Epithelial cell of prostate (primary cell): ENCODE data around the gene MACROD2.
A peak's percentile ranks its signal among the peaks of the same experiment; 100 is the strongest.
"Not testable (repeated sequence)": the region's sequence is repeated elsewhere in the genome, so short reads cannot be mapped to it uniquely, and the experiment has no call there.

Experiments used
- DNase-seq: peaks from one replicate; pipeline ENCODE4 v3.0.0-alpha.2; 2011; ENCODE audit warnings: low read depth, low spot score
- H3K27ac ChIP-seq: fragments of 450-650 bp; 2 replicates; pipeline ENCODE4 v1.5.1; 2017; ENCODE audit warnings: mild to moderate bottlenecking

The MACROD2 gene

DNA sequence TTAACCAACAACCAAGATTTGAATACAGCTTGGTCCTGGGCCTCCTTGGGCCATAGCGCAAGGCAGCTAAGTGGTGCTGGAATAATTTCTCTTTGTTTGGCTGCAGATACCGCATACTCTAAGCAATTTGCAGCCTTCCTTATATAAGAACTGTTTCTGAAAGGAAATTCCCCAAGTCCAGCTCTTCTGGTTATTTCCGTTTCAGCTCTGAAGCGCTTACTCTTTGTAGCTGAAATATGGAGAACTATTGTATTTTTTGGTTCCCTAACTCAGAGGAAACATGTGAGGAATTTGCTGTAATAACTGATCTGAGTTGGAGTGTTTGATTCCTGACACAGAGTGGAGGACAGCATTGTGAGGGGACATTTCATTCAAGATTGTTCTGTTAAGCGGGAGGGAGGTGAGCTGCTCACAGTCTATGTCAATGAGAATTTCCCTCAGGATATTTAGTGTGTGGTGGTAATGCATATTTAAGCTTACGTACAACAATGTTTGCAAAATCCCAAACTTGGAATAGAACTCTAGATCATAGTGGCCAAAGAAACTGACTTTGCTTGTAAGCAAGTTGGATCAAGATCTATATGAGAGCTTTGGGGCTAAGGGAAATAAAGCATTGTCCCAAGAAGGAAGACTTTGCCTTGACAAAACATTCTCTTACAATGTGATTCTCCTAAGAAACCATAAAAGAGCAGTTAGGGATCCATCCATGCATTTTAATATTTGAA, 918.7 kb downstream of the MACROD2 start:
- H3K27ac ChIP-seq = no peak overlapping the region
- no peak for DNase-seq

DNA sequence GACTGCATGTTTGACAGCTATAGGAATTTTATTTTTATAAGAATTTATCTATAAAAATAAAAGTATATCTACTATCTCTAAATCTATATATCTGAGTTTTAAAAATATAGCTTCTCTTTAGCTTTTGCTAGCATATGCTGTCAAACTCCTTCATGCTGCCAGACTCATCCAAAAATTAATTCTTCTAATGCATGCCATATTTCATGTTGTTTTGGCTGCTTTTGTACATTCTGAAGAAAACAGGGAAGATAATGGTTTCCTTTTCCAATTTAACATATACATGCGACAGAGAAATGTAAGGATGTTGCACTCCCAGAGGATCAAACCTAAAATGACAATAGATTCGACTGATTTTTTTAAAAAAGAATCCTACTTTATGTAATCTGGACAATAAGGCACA, 919.3 kb downstream of the MACROD2 start:
- no peak overlapping the region for H3K27ac ChIP-seq
- DNase-seq = no peak

DNA sequence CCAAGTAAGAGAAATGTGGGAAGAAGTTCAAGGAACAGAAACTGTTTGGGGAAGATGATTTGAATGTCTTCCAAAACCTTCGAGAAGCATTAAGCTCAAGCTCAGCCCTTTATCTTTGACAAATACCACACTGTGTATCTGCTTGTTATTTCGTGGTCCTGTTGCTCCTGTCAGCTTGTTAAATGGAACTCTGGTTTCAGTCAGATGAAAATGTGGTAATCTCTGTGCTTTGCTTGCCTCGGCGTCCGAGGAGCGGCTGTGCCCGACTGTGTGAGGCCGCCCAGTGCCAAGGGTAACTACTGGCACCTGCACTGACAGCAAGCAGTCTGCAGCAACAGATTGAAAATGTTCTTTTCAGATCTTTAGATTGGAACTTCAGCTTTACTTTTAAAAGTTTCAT, 920.0 kb downstream of the MACROD2 start:
- no peak overlapping the region for H3K27ac ChIP-seq
- no peak for DNase-seq

DNA sequence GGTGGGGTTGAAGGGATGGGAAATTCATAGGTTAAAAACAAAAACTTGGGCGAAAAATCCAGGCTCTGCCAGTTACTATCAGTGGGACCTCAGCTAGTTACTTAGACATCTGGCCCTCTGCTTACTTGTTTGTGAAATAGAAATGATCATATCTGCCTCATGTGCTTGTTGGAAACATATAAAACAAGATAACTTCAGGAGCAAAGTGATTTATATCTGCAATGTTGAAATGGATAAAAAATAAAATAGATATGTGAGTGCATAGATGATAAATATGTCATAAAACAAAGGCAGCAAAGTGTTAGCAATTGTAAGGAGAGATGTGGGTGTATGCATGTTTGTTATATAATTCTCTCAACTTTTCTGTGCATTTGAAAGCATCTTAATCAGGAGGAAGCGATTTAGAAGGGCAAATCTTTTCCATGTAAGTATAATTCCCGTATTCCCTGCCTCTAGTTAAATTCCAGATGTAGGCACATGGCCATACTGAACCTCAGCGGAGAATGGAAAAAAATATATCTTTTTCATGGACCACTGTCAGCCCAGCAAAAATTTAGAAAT, 921.1 kb downstream of the MACROD2 start:
- no peak for DNase-seq
- H3K27ac ChIP-seq = no peak overlapping the region

DNA sequence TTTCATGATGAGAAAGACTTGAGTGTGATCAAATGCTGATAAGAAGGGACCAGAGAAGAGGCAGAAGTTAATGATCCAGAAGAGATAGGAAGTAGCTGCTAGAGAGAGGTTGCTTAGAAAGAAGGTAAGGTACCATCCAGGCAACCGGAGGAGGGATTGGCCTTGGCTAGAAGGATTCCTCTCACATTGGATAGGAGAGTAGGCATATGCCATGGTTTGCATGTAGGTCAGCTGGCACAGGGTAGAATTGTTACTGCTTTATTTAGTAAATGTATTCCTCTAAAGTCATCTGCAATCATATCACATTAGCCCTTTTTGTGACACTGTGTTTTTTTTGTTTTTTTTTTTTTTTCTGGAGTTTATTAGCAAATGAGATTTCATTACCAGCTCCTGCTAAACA, 923.0 kb downstream of the MACROD2 start:
- no peak for DNase-seq

DNA sequence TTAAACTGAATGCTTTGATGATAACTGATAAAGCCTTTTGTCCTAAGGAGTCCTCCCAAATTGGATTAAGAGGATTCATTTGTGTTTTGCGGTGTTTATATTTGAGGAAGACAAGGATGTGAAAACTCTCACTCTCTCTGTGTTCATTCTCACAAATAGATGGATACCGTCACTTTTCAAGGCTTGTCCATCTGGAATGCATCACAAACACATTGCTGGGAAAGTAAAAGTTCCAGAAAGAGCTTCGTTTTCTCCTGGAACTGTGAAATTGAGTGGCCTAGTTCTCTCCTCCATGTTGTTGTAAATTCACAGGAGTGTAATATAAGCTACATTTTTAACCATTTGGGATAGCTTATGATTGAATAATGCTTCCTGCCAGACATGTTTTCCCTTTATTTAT, 923.7 kb downstream of the MACROD2 start:
- peak overlapping the region; percentile 50 for H3K27ac ChIP-seq

More for the DNA sequence above, 923.0 kb downstream of the MACROD2 start:
- no peak overlapping the region for H3K27ac ChIP-seq

DNA sequence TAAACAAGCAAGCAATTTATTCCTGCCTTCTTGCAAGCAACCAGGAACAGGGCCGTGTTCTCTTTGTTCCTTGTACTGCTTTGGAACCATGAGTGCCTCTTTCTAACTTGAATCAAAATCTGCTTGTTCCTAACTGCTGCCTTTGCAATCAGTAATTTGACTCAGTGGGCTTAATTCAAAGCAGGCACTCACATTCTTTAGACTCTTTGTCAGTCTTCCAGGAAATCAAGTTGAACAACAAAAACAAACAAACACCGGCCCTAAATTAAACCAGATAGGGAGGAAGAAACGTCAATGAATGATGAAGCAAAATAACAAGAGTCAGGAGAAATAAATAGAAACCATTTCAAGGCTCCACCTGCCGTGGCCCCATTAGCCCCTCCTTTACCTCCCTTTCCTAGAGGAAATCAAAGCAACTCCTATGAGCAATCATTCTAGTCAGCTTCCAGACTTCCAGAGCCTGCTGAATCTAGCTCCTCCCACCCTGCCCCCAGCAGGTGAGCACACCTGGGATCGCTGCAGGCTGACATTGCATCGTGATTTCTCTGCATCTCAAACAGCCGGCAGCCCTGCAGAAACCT, 924.3 kb downstream of the MACROD2 start:
- H3K27ac ChIP-seq = peak overlapping the region; percentile 50
- peak; percentile 50 for DNase-seq

More for the DNA sequence above, 923.7 kb downstream of the MACROD2 start:
- no peak for DNase-seq

DNA sequence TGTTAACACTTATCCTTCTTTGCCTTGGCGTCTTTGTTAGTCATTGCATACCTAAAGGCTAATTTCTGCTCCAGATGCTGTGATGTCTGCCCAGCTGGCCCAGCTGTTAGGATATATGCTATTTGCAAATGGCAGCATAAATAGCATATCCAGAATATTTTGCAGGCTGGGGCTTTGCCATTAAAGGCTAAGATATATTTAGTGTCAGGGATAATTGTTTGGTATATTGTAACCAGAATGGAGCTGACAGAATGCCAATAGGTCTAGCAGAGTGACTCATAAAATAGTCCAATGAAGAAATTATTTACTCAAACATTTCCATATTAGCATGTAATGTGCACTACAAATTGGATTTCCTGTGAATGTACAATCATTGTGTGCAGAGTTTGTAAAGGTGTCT, 926.2 kb downstream of the MACROD2 start:
- DNase-seq = no peak
- H3K27ac ChIP-seq = no peak overlapping the region

DNA sequence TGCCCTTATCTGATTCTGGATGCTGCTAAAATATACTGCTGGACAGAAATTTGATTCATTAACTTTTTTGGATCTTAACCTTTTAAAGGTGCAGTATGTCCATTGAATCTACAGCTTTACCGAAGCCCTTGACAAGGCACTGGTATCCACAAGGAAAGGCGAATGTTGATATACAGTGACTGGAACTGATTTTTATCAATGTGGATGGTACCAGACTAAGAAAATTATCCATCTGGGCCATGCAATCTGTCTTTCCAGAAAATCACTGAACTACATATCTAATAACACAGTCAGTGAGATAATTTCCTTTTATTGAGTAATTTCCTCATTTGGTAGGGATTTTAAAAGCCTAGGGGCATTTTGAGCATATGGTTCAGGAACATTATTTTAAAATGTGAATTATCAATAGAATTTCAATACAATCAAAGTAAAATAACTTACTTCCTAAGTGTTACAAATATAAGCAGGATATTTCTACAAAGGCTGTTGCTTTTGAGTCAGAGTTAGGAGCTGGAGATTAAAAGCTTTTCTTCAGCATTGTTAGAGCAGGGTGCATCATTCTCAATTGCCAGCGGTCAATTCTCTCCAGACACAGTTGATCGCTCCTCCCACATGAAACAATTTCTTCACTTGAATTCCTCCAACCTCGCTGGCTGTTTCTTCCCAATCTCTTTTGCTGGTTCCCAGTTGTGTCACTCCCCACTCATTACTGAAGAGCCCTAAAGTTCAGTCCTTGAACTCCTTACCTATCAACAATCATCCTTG, 927.4 kb downstream of the MACROD2 start:
- DNase-seq = no peak
- H3K27ac ChIP-seq = no peak overlapping the region

DNA sequence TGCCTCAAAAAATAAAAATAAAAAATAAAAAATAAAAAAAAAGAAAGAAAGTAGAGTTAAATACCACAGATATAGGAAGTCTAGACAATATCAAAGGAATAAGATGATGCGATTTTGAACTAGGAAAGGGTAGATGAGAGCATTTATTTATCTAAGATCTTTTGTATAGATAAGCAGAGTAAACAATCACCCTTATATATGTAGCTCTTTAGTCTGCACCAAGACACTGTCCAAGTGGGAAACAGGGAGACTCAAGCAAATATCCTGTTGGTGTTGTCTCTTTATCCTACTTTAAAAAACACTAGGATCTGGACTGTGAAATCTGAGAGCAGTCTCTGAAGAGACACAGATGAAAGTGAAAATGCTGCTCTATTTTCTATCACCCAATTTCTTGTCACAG, 929.1 kb downstream of the MACROD2 start:
- H3K27ac ChIP-seq = no peak overlapping the region
- no peak for DNase-seq

DNA sequence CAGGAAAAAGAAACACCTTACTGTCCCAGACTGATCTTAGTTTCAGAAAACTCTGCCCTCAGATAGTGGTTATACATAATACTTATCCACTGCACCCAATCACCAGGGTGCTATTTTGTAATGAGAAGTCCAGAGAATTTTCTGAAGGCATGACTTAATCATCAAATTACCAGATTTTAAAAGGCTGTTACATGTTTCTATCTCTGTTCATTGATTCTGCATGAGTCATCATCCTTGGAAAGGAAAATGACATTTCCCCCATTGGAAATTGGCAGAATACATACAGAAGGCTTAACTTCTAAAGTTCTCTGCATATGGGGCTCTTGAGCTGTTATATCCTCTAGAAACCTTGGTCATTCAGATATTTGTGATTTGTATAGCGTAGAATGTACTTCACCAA, 930.0 kb downstream of the MACROD2 start:
- H3K27ac ChIP-seq = no peak overlapping the region
- DNase-seq = no peak

DNA sequence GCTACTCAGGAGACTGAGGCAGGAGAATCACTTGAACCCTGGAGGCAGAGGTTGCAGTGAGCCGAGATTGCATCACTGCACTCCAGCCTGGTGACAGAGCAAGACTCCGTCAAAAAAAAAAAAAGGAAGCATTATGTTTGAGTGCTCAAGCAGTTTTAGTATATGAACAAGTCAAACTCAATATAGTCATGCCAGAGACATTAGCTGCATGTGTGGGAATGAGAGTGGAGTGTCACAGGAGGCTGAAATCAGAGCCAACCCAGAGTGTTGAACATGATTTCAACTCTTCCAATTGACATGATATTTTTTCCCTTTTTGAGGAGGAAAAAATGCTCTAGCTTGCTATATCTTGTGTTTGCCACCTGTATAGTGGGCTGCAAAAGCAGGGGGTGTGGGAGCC, 931.1 kb downstream of the MACROD2 start:
- not testable (repeated sequence) for H3K27ac ChIP-seq, DNase-seq

DNA sequence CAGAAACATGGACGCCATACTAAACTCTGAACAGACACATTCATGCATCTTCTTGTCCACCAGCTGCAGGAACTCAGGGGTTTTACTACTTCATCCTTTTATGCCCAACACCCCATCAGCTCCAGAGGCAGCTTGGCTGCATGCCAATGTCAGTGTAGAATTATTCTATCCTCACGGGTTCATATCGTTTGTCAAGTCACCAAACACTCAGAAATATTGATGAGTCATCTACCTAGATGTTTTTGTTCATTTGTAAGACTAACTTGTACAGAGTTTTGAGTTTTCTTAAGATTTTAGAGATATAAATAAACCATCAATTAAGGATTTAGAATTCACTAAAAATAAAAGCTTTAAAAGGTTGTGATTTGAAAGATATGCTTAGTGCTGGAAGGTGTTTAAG, 932.8 kb downstream of the MACROD2 start:
- no peak for DNase-seq
- no peak overlapping the region for H3K27ac ChIP-seq

DNA sequence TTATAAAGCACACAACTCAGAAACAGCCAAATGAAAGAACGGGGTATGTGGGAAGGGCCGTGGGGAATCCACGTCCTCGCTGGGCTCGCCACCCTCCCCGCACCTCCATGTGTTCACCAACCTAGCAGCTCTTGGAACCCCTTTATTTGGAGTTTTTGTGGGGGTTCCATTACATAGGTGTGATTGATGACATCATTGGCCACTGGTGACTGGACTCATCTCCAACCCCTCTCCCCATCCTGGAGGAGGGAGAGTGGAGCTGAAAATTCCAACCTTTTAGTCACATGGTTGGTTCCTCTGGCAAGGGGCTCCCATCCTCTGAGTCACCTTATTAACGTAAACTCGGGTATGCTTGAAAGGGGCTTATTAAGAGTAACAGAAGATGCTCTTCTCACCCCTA, 934.1 kb downstream of the MACROD2 start:
- no peak overlapping the region for H3K27ac ChIP-seq
- DNase-seq = no peak

DNA sequence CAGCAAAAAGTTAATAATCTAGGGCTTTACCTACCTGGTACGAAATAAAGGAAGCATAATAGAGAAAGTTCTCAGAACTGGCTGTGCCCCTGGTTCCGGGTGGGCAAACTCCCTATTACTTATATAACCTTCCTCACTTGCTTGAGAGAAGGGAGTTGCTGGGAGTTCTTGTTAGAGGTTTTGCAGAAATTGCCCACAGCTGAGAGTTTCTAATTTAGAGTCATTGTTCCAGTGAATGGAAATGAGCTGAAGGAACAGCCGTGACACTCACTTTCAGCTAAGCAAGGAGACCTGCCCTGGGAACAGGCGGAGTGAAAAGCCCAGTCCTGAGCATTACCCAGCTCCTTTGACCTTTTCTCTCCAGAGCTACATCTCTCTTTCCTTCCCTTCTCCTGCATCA, 936.7 kb downstream of the MACROD2 start:
- DNase-seq = no peak
- H3K27ac ChIP-seq = no peak overlapping the region

DNA sequence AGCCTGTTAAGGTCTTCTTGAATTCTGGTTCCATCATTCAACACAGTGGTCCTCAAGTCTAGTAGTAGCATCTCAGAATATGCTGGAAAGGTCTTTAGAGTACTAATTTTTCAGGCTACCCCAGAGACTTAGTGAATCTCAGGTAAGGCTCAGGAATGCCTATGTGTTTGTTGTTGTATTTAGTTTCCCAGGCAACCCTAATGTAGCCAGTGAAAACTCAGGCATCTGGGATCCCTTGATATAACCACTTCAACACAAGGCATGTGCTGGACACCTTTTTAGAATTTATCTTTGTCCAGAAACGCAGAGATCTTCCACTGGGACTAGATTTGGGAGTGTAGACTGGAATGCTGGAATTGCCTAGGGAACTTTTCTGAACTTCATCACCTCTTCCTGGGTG, 940.0 kb downstream of the MACROD2 start:
- H3K27ac ChIP-seq = no peak overlapping the region
- DNase-seq = no peak

DNA sequence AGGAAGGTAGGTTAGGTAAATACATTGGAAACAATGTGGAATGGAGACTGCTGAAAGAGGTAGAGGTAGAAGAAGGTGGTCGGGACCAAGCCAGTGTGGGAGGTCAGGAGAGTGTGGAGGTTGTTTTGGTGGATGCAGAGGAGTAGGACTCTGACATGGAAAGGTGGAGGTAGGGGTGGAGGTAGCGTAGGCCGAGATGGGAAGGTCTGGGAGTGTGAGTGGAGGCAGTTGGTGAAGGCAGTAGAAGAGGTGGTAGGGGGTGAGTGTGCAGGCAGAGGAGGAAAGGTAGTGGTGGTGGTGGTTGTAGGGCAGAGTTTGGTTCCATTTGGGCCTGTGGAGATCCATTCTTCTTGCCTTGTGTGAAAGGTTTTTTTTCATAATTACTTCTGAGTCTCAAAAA, 941.7 kb downstream of the MACROD2 start:
- no peak overlapping the region for H3K27ac ChIP-seq
- DNase-seq = no peak

DNA sequence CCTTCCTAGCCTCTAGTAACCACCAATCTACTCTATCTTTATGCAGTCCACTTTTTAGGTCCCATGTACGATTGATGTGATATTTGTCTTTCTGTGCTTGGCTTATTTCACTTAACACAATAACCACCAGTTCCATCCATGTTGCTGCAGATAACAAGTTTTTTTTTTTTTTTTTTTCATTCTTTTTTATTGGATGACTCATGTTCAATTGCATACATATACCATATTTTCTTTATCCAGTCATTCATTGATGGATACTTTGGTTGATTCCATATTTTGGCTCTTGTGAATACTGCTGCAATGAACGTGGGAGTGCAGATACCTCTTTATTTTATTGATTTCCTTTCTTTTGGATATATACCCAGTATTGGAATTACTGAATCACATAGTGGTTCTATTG, 942.5 kb downstream of the MACROD2 start:
- no peak overlapping the region for H3K27ac ChIP-seq
- no peak for DNase-seq

DNA sequence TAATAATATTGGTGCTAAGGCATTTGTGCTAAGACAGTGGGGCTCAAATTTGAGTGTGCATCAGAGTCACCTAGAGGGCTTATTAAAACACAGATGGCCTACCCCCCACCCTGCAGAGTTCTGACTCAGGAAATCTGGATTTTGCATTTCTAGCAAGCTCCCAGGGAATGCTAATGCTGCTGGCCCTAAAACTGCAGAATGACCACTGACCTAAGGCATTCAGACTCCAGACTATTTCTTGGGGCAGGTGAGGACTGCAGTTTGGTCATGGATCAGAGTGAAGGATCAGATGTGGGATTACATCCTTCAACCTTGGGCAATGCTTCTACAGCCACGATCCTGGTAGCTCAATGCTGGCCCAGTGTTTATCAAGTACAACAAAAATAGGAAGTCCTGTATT, 952.2 kb downstream of the MACROD2 start:
- no peak overlapping the region for H3K27ac ChIP-seq
- DNase-seq = no peak

DNA sequence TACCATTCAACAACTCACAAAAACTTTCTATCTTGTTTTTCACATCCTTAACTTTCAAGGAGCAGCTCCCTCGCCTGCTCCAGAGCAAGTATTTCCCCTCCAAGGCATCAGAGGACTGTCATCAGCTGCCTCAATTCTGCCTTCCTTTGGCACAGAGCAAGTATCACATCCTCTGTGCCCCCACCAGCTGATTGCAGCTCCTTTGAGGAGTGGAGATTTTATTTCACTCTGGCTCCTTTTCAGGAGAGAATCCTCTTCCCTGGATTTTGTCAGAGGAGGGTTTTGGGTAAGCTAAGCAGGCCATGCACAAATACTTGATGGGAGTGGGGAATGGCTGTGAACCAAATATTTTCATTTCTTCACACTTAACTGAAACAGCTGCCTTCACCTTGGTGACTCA, 952.6 kb downstream of the MACROD2 start:
- no peak for DNase-seq
- H3K27ac ChIP-seq = no peak overlapping the region

DNA sequence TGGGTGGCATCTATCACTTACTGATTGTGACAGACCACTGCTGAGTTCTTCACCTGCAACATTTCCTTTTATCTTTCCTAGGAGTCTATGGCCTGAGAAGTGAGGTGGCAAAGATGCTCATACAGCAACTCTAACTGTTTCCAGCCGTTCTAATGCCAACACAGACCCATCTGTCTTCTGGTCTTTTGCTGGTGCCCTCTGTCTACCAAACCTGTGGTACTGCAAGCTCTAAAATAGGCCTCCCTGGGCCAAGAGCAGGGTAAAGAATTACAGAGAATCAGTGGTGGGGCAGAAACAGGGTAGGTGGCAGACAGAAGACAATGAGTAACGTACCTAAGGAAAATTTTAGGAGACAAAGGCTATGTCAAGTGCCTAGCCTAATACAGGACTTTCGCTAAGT, 953.1 kb downstream of the MACROD2 start:
- no peak overlapping the region for H3K27ac ChIP-seq
- no peak for DNase-seq
